Loucy (cell line): ENCODE measurements around the gene ADAM11.
A peak's percentile ranks its signal among the peaks of the same experiment; 100 is the strongest.

ENCODE experiments used
- H2AFZ ChIP-seq: fragments of 200-600 bp; sonication (generic); 2 replicates; pipeline ENCODE4 v1.6.0; 2016; ENCODE audit warnings: antibody characterized with exemption, mild to moderate bottlenecking, low read length, moderate library complexity
- H3F3A ChIP-seq: fragments of 200-600 bp; 2 replicates; pipeline ENCODE4 v1.6.0; 2016; ENCODE audit warnings: antibody characterized with exemption, low read depth, mild to moderate bottlenecking
- H3K27me3 ChIP-seq: fragments of 200-600 bp; sonication (generic); 2 replicates; pipeline ENCODE4 v1.6.1; 2014; ENCODE audit warnings: low read length, mild to moderate bottlenecking; ENCODE audit not compliant: insufficient read depth, poor library complexity, severe bottlenecking
- H3K36me3 ChIP-seq: fragments of 200-600 bp; sonication (generic); 2 replicates; pipeline ENCODE4 v1.6.1; 2016; ENCODE audit warnings: low read length; ENCODE audit not compliant: insufficient read depth
- H3K4me1 ChIP-seq: fragments of 200-600 bp; sonication (generic); 2 replicates; pipeline ENCODE4 v1.5.1; 2014; ENCODE audit warnings: low read length, mild to moderate bottlenecking; ENCODE audit not compliant: insufficient read depth, poor library complexity, severe bottlenecking
- H3K4me2 ChIP-seq: fragments of 200-600 bp; sonication (generic); 2 replicates; pipeline ENCODE4 v1.6.0; 2014; ENCODE audit warnings: antibody characterized with exemption, low read length, low read depth, mild to moderate bottlenecking; ENCODE audit not compliant: poor library complexity, severe bottlenecking
- H3K4me3 ChIP-seq: fragments of 200-600 bp; sonication (generic); 2 replicates; pipeline ENCODE4 v1.5.1; 2014; ENCODE audit warnings: low read length, mild to moderate bottlenecking, mixed read lengths; ENCODE audit not compliant: poor library complexity, severe bottlenecking
- H3K79me2 ChIP-seq: fragments of 200-600 bp; sonication (generic); 2 replicates; pipeline ENCODE4 v1.6.1; 2014; ENCODE audit warnings: low read length; ENCODE audit not compliant: insufficient read depth
- H3K9ac ChIP-seq: fragments of 200-600 bp; sonication (generic); 2 replicates; pipeline ENCODE4 v1.6.0; 2014; ENCODE audit warnings: mild to moderate bottlenecking, low read depth, low read length, moderate library complexity; ENCODE audit not compliant: poor library complexity, severe bottlenecking
- H3K9me2 ChIP-seq: fragments of 200-600 bp; sonication (generic); replicated peaks from 2 replicates; pipeline ENCODE4 v1.6.1; 2016; ENCODE audit warnings: low read depth, low read length, mixed read lengths
- H3K9me3 ChIP-seq: fragments of 200-600 bp; sonication (generic); 2 replicates; pipeline ENCODE4 v1.6.1; 2014; ENCODE audit warnings: mild to moderate bottlenecking, antibody characterized with exemption, low read length, low read depth; ENCODE audit not compliant: insufficient read depth
- H4K20me1 ChIP-seq: fragments of 200-600 bp; sonication (generic); 2 replicates; pipeline ENCODE4 v1.6.0; 2014; ENCODE audit warnings: antibody characterized with exemption, low read length, mild to moderate bottlenecking; ENCODE audit not compliant: insufficient read depth, poor library complexity, severe bottlenecking
- CTCF ChIP-seq: fragments of 200-600 bp; sonication (generic); conservative IDR thresholded peaks from 2 replicates; pipeline ENCODE4 v1.5.1; 2014; ENCODE audit warnings: mild to moderate bottlenecking, antibody characterized with exemption, low read length
- EZH2phosphoT487 ChIP-seq: fragments of 200-600 bp; IDR thresholded peaks from 2 replicates; pipeline ENCODE4 v1.6.1; 2018; ENCODE audit warnings: antibody characterized with exemption, mild to moderate bottlenecking, moderate library complexity, borderline replicate concordance

Gene ADAM11

GRCh38 chr17:44757918-44758413 lies 822 bp upstream of the ADAM11 start:
- Histone ChIP-seq H3K9me2 (no peaks in the 10 kb centered on the region), H3K79me2 (no peaks in the 10 kb centered on the region), H3K4me1 (peaks cover 8% of the 10 kb centered on the region), H3K4me3 (no peak overlapping the region), H4K20me1 (no peaks in the 10 kb centered on the region), H2AFZ (no peak overlapping the region), H3K27me3 (no peaks in the 10 kb centered on the region), H3F3A (no peaks in the 10 kb centered on the region), H3K9me3 (no peaks in the 10 kb centered on the region), H3K36me3 (no peaks in the 10 kb centered on the region), H3K9ac (no peak overlapping the region), H3K4me2 (no peak overlapping the region)
- TF ChIP-seq CTCF (no peak), EZH2phosphoT487 (no peak)

DNA sequence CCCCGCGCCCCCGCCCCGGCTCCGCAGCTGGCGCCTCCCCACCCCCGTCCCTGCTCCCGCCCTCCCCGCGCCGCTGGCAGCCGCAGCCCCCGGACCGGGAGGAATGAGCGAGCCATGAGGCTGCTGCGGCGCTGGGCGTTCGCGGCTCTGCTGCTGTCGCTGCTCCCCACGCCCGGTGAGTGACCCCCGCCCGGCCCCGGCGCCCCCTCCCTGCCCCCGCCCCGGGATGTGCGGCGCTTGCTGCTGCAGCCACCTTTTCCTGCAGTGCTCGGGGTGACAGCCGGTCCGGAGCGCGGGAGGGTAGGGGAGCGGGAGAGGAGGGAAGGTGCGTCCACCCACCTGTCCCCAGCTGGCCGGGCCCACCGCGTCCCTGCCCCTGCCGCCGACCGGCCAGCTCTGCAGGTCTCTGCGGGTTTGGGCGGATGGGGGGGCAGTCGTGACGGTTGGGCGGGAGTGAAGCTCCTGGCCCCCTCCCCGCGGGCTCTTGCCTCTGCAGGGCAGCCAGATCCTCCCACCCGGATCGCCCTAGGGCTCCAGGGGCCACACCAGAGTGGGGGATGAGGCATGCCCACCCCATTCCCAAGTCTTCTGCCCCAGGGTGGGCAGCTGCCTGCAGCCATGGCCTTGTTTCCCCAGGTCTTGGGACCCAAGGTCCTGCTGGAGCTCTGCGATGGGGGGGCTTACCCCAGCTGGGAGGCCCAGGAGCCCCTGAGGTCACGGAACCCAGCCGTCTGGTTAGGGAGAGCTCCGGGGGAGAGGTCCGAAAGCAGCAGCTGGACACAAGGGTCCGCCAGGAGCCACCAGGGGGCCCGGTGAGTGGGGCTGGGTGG lies 513 bp downstream of the ADAM11 start:
- Histone ChIP-seq H3K79me2 (no peaks in the 10 kb centered on the region), H3F3A (no peaks in the 10 kb centered on the region), H4K20me1 (no peaks in the 10 kb centered on the region), H3K4me2 (peak overlapping the region; percentile 80), H3K4me3 (peak overlapping the region; percentile 72), H3K9me2 (no peaks in the 10 kb centered on the region), H3K36me3 (no peaks in the 10 kb centered on the region), H3K9ac (peak overlapping the region; percentile 72), H3K4me1 (peaks cover 8% of the 10 kb centered on the region), H3K27me3 (no peaks in the 10 kb centered on the region), H3K9me3 (no peaks in the 10 kb centered on the region), H2AFZ (peak overlapping the region; percentile 75; the same call in 1 of the 2 replicates)
- TF ChIP-seq CTCF, result peak; percentile 37; the same call in 1 of the 2 replicates
- TF ChIP-seq EZH2phosphoT487, result no peak

GRCh38 chr17:44759916-44760243 lies 1.1 kb downstream of the ADAM11 start:
- H3K4me1 ChIP-seq, result peaks cover 8% of the 10 kb centered on the region
- peak overlapping the region; percentile 80 for H3K4me2 ChIP-seq
- no peak overlapping the region for H2AFZ ChIP-seq
- H3K9ac ChIP-seq, result no peak overlapping the region
- H3K79me2 ChIP-seq, result no peaks in the 10 kb centered on the region
- TF ChIP-seq CTCF (0 out of 2 replicates have a peak, but pooled peaks have one; percentile 3), EZH2phosphoT487 (no peak)
- H3K36me3 ChIP-seq, result no peaks in the 10 kb centered on the region
- H3K9me2 ChIP-seq, result no peaks in the 10 kb centered on the region
- no peaks in the 10 kb centered on the region for H3K9me3 ChIP-seq
- no peak overlapping the region for H3K4me3 ChIP-seq
- H4K20me1 ChIP-seq, result no peaks in the 10 kb centered on the region
- no peaks in the 10 kb centered on the region for H3K27me3 ChIP-seq
- no peaks in the 10 kb centered on the region for H3F3A ChIP-seq
